GM19023 (cell line): ENCODE measurements around the gene DDX28.
"Not testable (repeated sequence)": the region's sequence is repeated elsewhere in the genome, so short reads cannot be mapped to it uniquely, and the experiment has no call there.

Experiments used
- ATAC-seq: cut with Tn5 transposase; IDR thresholded peaks from one replicate; pipeline ENCODE4 v1.9.1; 2021; ENCODE audit warnings: mild to moderate bottlenecking, moderate library complexity; ENCODE audit not compliant: unreplicated experiment

The DDX28 gene

DNA sequence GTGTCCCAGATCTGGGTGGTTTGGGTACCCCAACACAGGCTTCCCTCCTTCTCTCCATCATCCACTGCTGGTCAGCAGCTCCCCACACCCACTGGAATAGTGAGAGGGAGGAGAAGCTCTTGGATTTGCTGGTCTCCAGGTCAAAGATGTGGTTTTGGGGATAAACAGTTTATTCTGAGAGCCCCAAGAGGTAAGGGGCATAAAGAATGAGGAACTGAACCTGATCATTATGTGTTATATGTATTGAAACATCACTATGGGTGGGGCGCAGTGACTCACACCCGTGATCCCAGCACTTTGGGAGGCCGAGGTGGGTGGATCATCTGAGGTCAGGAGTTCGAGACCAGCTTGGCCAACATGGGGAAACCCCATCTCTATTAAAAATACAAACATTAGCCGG lies 27.6 kb downstream of the DDX28 start:
- ATAC-seq, result no peak

- ATAC-seq, result not testable (repeated sequence)
Measured at GRCh38 chr16:67994040-67994408, 29.0 kb downstream of the DDX28 start.

GRCh38 chr16:67993207-67994039 lies 29.6 kb downstream of the DDX28 start:
- peak; percentile 83 for ATAC-seq

DNA sequence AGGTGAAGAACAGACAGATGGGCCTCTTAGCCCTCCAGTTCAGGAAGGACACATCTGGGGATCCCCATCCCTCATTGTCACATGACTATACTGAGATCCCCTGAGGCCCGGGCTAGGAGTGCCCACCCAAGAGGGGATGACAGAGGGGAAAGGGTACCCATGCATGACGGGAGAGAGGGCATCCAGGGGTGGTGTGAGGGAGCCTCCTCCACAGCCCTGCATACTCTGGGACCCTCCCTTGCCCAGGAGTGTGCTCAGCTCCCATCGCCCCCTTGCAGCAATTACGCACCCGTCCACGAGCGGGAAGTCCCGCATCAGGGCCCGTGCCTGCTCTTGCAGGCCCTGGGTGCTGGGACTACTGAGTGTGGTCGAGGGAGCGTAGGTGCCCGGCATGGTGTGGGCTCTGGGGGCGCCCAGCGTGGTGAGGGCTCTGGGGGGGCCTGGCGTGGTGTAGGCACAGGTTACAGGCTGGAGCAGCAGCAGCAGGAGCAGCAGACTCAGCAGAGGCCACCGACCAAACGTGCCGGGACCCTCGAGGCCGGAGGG lies 30.3 kb downstream of the DDX28 start:
- no peak for ATAC-seq

- no peak for ATAC-seq
Measured at GRCh38 chr16:67990018-67990386, 33.0 kb downstream of the DDX28 start.

DNA sequence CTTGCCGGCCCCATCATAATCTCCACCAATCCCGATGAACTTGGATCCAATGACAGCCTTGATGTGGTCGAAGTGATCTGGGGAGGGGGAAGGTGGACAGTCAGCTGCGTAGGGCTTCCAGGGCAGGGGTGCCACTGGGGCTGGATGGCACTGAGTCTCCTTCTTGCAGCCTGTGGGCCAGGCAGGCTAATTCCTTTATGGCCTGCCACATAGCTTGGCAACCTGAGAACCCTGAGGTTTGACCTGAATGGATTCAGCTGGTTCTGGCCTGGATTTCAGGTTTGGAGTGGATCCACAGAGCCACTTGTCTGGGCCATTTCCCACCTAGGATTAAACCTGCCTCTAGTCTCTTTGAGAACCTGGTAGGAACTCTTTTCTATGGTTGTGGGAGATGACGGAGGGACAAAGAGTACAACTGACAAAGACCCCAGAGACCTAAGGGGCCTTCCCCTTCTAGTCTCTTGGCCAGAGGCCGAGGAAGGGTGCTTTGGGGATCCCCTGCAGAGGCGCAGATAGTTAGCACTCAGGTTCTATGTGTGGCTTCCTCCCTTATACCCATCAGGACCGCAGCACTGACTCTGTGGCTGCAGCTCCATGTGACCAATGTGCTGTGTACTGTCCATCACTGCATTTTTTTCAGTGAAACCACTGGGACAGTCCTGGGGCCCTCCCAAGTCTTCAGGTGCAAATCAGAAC lies 33.6 kb downstream of the DDX28 start:
- ATAC-seq, result no peak

GRCh38 chr16:67988675-67989074 lies 34.4 kb downstream of the DDX28 start:
- ATAC-seq, result no peak

GRCh38 chr16:67987460-67988160 lies 35.4 kb downstream of the DDX28 start:
- ATAC-seq, result no peak

DNA sequence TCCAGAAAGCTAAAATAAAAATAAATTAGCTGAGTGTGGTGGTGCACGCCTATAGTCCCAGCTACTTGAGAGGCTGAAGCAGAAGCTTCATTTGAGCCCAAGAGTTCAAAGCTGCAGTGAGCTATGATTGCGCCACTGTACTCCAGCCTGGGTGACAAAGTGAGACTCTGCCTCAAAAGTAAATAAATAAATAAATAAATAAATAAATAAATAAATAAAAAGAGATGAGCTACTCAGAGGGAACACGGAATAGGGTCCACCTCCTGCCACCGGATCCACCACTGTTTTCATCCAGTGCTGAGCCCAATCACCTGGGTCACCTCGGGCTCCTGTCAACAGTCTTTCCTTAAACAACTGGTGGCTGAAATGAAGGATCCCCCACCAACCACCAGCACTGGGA lies 36.1 kb downstream of the DDX28 start:
- no peak for ATAC-seq

DNA sequence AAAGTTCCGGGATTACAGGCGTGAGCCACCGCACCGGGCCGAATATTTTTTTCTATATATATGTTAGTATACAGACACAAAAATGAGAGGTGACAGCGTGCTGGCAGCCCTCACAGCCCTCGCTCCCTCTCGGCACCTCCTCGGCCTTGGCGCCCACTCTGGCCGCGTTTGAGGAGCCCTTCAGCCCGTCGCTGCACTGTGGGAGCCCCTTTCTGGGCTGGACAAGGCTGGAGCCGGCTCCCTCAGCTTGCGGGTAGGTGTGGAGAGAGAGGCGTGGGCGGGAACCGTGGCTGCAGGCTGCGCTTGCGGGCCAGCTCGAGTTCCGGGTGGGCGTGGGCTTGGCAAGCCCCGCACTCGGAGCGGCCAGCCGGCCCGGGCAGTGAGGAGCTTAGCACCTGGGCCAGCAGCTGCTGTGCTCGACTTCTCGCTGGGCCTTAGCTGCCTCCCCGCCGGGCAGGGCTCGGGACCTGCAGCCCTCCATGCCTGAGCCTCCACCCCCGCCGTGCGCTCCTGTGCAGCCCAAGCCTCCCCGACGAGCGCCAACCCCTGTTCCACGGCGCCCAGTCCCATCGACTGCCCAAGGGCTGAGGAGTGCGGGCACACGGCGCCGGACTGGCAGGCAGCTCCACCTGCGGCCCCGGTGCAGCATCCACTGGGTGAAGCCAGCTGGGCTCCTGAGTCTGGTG lies 40.9 kb downstream of the DDX28 start:
- ATAC-seq, result no peak

DNA sequence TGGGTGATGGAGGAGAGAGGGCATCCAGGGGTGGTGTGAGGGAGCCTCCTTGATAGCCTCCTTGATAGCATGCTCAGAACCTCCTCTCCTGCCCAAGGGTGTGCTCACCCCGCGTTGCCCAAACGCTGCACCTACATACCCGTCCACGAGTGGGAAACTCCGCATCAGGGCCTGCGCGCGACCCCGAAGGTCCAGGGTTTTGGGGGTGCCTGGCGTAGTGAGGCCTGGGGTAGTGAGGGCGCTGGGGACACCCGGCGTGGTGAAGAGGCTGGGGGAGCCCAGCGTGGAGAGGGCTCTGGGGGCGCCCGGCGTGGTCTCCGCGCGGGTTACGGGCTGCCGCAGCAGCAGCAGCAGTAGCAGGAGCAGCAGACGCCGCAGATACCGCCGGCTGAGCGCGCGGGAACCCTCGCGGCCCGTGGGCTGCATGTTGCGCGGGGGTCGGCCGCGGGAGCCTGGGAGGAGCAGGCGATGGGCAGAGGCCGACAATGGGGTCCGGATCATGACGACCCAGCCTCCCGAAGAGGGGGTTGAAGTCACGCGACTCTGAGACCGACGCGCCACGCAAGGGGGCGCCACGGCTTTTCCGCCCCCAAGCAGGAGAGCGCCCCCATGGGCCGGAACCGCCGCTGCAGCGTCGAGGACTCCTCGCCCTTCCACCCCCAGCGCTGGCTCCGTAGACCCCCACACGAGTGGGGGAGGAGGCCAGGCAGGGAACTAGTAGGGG lies 42.9 kb downstream of the DDX28 start, which contains the start of gene DPEP3:
Gene DPEP3 (minus strand): TSS at position 545 of the 724 bp plus-strand sequence. CDS start 119 bp downstream, at position 426.
- no peak for ATAC-seq

DNA sequence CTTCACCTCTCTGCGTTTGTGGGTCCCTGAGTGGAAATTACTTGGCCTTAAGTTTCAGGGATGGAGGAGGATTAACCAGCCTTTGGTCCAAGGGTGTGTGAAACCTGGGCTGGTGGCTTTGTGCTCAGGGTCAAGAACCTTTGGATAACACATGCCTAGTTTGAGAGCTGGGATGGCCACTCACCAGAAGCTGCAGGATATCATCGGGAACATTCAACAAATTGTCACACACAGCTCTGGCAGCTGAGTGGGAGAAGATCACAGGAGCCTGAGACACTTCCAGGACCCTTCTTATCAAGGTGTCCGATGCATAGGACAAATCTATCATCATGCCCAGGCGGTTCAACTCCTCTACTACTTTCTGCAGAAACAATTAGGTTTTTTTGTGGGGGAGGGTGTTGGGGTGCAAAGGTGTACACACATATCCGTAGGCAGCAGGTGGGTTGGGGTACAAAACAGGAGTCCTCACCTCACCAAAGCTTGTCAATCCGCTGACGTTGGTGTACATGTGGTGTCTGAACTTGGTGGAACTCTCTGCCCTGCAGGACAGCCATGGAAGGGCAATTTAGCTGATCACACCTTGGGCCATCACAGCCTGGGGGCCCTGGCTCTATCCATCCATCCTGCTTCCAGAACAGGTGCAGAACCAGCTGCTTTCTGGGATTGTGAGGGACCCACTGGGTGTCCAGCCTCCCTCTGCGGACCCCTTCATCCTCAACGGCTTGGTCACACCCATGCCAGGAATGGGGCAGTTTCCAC lies 45.4 kb downstream of the DDX28 start:
- no peak for ATAC-seq

DNA sequence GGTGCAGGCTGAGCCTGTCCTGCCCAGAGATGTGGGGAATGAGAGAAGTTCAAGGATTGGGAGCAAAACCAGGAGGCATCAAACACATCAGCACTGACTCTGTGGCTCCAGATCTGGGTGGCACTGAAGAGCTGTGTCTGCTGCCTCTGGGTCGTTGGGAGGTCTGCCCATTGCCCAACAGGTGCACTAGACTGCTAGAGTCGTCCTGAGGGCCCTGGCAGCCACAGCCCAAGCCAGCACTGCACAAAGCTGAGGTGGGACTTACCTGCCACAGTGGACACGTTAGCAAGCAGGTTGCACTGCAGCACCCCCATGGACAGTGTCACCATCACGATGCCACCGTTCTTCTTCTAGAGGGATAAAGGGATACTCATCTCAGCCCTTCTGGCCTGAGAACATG lies 46.0 kb downstream of the DDX28 start:
- ATAC-seq, result no peak

DNA sequence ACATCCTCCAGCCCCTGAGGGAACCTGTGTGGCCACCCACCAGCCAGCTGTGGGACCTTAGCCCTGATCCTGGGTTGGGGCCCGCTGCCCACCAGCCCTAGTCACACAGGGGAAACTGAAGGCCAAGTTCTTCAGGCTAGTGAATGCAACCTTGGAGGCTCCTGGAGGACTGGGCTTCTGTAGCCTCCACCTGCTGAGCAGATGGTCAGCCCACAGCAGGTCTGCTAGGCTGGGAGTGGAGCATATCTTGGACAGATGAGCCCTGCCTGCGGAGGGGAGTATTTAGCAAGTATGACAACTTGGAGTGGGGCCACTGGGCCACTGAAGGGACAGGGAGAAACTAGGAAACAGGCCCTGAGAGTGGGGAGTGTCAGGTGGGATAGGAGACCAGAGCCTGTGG lies 46.8 kb downstream of the DDX28 start:
- ATAC-seq, result no peak

DNA sequence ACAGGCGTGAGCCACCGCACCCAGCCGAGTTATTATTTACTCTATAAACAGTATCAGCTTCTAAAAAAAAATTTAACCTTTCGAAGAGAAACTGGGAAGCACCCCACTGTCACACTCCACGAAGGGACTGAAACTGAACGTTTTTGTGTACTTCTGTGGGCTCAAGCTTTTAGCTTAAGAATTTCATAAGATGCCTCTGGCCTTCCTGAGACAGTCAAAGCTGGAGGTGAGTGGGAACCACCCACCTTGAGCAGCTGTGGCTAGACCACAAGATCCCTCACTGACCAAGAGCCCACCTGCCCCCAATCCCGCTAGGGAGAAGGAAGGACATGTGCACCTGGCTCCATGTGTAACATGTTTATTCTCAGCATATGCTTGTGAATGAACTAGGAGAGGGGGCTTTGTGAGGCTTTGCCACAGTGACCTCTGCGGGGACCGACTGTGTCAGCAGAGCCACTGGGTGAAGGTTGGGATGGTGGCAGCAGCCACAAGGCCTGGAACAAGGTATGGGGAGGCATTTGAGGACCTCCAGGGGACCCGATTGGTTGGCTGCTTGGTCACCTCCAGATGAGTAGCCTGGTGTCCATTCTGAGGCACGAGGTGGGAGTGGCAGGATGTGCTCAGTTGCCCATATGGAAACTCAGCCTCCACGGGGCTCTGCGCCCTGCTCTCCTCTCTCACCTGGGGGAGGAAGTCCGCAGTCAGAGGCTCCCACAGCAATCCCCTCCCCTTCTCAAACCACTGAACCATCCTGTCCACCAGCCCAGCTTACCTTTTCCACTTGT lies 47.5 kb downstream of the DDX28 start:
- no peak for ATAC-seq

GRCh38 chr16:67972285-67972684 lies 50.7 kb downstream of the DDX28 start:
- ATAC-seq, result not testable (repeated sequence)

DNA sequence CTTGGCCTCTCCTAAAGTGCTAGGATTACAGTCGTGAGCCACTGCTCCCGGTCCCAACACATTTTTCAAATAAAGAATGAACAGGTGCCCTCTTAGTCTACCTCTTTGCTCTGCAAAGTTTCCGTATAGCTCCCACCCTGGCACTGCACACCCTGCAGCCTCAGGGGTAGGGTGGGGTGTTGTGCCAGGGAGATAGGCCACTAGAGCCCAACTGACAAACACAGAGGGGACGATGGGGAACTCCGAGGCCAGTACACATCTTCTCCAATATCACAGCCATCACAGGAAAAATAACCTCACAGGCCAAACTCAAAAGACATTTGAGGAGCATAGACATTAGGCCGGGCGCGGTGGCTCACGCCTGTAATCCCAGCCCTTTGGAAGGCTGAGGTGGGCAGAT lies 51.9 kb downstream of the DDX28 start:
- no peak for ATAC-seq
